Measurements from ENCODE around the gene TBC1D22B. TPM values are rescaled to one million over a fixed set of nuclear protein-coding genes. Genes with fewer than 3 reads are reported as not detected.

Gene TBC1D22B, protein sequence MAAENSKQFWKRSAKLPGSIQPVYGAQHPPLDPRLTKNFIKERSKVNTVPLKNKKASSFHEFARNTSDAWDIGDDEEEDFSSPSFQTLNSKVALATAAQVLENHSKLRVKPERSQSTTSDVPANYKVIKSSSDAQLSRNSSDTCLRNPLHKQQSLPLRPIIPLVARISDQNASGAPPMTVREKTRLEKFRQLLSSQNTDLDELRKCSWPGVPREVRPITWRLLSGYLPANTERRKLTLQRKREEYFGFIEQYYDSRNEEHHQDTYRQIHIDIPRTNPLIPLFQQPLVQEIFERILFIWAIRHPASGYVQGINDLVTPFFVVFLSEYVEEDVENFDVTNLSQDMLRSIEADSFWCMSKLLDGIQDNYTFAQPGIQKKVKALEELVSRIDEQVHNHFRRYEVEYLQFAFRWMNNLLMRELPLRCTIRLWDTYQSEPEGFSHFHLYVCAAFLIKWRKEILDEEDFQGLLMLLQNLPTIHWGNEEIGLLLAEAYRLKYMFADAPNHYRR
- total RNA-seq: 10 to 100 TPM; 13.0 to 13.5 (median 13.2) TPM

GRCh38 chr6:37257634-37258404 is at the start of gene TBC1D22B, which contains the start of gene TMEM217:
TSS of gene TBC1D22B (plus strand) at chr6:37257772. CDS start at chr6:37257918, 146 bp downstream.
TSS of gene TMEM217 (minus strand) at chr6:37258144. CDS start at chr6:37219030, 39,114 bp downstream.
- peak; percentile 97 to 99 for ATAC-seq
- Mint-ChIP-seq H3K4me1 (ENCODE audit: low read depth) (peaks cover 46% of the 10 kb centered on the region), H3K4me3 (peak within 1 kb of the TSS; percentile 95), H3K9me3 (no peaks in the 10 kb centered on the region), H3K36me3 (ENCODE audit: insufficient read depth) (no peaks in the 10 kb centered on the region), H3K27me3 (ENCODE audit: low read depth) (no peaks in the 10 kb centered on the region)
- peak; percentile 93 for DNase-seq

DNA sequence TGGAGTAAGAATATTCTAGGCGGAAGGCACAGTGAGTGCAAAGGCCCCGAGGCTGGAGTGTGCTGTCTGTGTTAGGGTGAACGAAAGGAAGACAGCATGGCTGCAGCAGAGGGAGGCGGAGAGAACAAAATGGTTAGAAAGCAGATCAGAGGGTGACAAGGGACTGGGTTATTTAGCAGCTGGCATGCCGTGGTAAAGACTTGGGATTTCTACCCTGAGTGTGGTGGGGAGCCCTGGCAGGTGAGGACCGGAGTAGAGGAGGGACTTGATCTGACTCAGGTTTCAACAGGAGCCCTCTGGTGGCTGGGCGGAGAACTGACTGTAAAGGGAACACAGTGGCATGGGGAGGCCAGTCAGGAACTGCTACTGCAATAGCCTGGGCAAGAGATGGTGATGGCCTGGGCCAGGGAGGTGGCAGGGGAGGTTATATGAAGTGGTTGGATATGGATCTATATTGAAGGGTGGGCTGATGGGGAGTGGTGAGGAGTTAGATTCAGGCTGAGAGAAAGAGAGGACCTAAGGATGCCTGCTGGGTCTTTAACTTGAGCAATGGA is 49.6 kb upstream of the TBC1D22B start:
- Mint-ChIP-seq H3K4me3 (no peak overlapping the region), H3K9me3 (no peaks in the 10 kb centered on the region), H3K36me3 (ENCODE audit: insufficient read depth) (no peaks in the 10 kb centered on the region), H3K27me3 (ENCODE audit: low read depth) (no peaks in the 10 kb centered on the region), H3K4me1 (ENCODE audit: low read depth) (peaks cover 64% of the 10 kb centered on the region)
- DNase-seq: peak; percentile 90
- ATAC-seq: peak; percentile 75 to 77

- Mint-ChIP-seq H3K27me3 (ENCODE audit: low read depth) (no peaks in the 10 kb centered on the region), H3K36me3 (ENCODE audit: insufficient read depth) (no peaks in the 10 kb centered on the region), H3K4me1 (ENCODE audit: low read depth) (peaks cover 56% of the 10 kb centered on the region), H3K4me3 (no peak overlapping the region), H3K9me3 (no peaks in the 10 kb centered on the region)
- no peak for DNase-seq
- ATAC-seq: no peak
Measured at GRCh38 chr6:37208793-37209192, 48.8 kb upstream of the TBC1D22B start.

DNA sequence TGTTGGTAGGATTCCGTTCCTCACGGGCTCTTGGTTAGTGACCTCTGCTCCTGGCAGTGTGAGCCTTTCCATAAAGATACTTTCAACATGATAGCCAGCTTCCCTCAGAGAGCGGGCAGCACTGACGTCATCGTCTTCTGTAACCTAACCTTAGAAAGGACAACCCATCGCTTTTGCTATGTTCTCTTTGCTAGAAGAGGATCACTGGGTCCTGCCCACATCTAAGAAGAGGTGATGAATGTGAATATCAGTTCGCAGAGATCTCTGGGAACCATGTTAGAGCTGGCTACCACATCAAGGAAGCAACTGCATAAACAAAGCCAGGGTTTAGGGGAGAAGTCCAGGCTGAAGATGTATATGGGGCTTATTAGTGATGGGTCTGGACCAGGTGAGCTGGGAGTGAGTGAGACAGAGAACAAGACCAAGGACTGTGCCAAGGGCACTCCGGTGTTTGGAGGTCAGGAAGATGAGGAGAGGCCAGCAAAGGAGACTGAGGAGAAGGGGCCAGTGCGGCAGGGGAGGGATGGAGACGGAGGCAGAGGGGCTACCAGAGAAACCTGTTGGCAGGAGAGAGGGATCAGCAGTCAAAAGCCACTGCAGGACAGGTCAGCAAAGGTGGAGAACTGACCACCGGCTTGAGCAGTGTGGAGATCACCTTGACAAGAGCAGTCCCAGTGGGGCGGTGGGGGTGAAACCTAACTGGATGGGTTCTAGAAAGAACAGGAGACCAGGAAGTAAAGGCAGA is 47.9 kb upstream of the TBC1D22B start:
- peak overlapping the region; percentile 35 for H3K4me3 Mint-ChIP-seq
- no peaks in the 10 kb centered on the region for H3K27me3 Mint-ChIP-seq (ENCODE audit: low read depth)
- ATAC-seq (peak; percentile 46 to 47), DNase-seq (peak; percentile 42)
- no peaks in the 10 kb centered on the region for H3K36me3 Mint-ChIP-seq (ENCODE audit: insufficient read depth)
- peaks cover 50% of the 10 kb centered on the region for H3K4me1 Mint-ChIP-seq (ENCODE audit: low read depth)
- H3K9me3 Mint-ChIP-seq: no peaks in the 10 kb centered on the region

- Mint-ChIP-seq H3K4me3 (no peak overlapping the region), H3K36me3 (ENCODE audit: insufficient read depth) (no peaks in the 10 kb centered on the region), H3K4me1 (ENCODE audit: low read depth) (peaks cover 46% of the 10 kb centered on the region), H3K9me3 (no peaks in the 10 kb centered on the region), H3K27me3 (ENCODE audit: low read depth) (no peaks in the 10 kb centered on the region)
- peak; percentile 64 for ATAC-seq
- peak; percentile 78 for DNase-seq
Measured at GRCh38 chr6:37210313-37210968, 47.1 kb upstream of the TBC1D22B start.

DNA sequence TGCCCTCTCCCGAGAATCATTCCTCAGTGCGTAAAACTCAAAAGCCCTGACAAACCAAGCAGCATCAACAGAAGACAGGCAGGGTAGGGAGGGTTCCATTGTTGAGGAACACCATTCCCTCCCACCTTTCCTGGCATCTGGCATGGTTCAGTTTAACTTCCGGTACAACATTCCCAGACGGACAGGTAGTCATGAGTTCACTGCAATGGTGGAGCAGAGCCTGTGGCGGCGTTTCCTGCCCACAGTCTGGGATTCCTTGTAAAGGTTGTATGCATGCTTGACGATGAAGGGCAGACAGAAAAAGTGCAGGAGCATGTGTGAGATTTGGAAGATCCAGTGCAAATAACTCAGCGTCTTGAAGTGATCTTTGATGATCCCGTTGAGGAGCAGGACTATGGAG is 45.3 kb upstream of the TBC1D22B start:
- ATAC-seq (no peak), DNase-seq (no peak)
- Mint-ChIP-seq H3K4me3 (no peak overlapping the region), H3K9me3 (no peaks in the 10 kb centered on the region), H3K4me1 (ENCODE audit: low read depth) (peaks cover 30% of the 10 kb centered on the region), H3K27me3 (ENCODE audit: low read depth) (no peaks in the 10 kb centered on the region), H3K36me3 (ENCODE audit: insufficient read depth) (no peaks in the 10 kb centered on the region)

DNA sequence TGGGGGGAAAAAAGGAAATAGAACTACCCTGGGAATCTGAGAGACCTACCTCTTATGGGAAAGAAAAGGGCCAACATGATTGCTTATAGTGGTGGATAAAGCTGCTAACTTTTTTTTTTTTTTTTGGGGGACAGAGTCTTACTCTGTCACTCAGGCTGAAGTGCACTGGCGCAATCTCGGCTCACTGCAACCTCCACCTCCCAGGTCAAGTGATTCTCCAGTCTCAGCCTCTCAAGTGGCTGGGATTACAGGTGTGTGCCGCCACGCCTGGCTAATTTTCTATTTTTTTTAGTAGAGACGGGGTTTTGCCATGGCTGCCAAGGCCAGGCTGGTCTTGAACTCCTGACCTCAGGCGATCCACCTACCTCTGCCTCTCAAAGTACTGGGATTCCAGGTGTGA is 39.5 kb upstream of the TBC1D22B start:
- no peak for ATAC-seq
- no peaks in the 10 kb centered on the region for H3K36me3 Mint-ChIP-seq (ENCODE audit: insufficient read depth)

GRCh38 chr6:37218511-37218910 is 39.1 kb upstream of the TBC1D22B start:
- no peak for DNase-seq
- Mint-ChIP-seq H3K27me3 (ENCODE audit: low read depth) (no peaks in the 10 kb centered on the region), H3K4me1 (ENCODE audit: low read depth) (peaks cover 10% of the 10 kb centered on the region), H3K4me3 (no peak overlapping the region), H3K36me3 (ENCODE audit: insufficient read depth) (no peaks in the 10 kb centered on the region), H3K9me3 (no peaks in the 10 kb centered on the region)
- ATAC-seq: no peak

More for the DNA sequence above, 39.5 kb upstream of the TBC1D22B start:
- no peaks in the 10 kb centered on the region for H3K9me3 Mint-ChIP-seq
- no peak overlapping the region for H3K4me3 Mint-ChIP-seq
- H3K4me1 Mint-ChIP-seq (ENCODE audit: low read depth): peaks cover 9% of the 10 kb centered on the region
- no peaks in the 10 kb centered on the region for H3K27me3 Mint-ChIP-seq (ENCODE audit: low read depth)
- no peak for DNase-seq

DNA sequence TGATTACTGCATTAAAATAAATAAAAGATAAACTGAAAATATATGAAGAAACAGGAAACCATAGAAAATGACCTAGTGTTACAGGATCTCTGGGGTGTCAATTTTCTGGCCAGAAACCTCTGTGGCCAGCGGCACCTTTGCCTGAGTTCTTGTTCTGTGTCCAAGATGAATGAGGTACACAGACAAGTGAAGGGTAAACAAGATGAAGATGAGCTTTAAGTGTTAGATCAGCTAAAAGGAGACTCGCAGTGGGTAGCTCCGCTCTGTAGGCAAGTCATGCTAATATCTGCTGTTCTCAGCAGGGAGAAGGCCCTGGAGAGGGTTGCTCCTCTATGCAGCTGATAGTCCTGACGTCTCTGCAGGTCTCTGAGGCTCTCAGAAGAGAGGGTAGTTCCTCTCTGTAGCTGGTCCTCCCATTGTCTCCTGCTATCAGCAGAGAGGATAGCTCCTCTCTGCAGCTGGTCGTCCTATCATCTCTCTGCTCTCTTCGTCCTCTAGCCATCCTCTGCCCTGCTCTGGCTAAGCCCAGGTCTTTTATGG is 35.9 kb upstream of the TBC1D22B start:
- Mint-ChIP-seq H3K9me3 (no peaks in the 10 kb centered on the region), H3K4me3 (peak overlapping the region; percentile 75), H3K36me3 (ENCODE audit: insufficient read depth) (no peaks in the 10 kb centered on the region), H3K4me1 (ENCODE audit: low read depth) (peaks cover 10% of the 10 kb centered on the region), H3K27me3 (ENCODE audit: low read depth) (no peaks in the 10 kb centered on the region)
- DNase-seq (no peak), ATAC-seq (no peak)

DNA sequence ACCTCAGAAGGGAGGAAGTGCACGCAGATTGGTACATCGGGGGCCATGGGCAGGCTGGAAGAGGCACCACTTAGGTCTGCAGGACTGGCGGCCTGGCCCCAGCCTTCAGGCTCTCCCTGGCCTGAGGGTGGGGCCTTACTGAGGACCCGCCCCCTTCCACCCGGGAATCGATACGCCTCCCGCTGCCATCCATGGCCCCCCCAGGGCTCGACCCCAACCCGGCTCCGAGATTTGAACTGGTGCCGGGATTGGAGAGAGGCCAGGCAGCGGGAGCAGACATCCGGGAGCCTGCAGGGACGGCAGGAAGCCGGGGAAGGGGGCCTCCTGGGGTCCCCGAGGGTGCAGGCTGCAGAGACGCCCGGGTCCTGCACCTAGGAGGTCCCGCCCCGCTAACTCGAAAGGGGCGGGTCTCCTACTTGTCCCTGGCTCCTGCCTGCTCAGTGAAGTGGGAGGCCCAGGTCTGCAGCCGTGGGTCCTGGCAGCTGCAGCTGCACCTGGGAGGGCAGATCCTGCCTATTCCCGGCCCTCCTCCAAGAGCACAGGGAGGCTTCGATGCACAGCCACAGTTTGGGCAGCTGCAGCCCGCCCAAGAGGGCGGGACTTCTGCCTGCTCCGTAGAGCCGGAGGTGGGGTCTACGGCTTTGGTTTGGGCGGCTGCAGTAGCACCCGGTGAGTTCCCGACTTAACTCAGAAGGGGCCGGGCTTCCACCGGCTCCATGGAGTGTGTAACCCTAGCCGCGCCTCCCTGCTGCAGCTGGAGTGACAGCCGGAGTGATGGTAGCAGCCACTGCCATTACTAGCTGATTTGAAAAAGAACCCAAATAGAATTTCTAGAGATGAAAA is 35.2 kb upstream of the TBC1D22B start:
- DNase-seq (peak; percentile 55), ATAC-seq (peak; percentile 99)

DNA sequence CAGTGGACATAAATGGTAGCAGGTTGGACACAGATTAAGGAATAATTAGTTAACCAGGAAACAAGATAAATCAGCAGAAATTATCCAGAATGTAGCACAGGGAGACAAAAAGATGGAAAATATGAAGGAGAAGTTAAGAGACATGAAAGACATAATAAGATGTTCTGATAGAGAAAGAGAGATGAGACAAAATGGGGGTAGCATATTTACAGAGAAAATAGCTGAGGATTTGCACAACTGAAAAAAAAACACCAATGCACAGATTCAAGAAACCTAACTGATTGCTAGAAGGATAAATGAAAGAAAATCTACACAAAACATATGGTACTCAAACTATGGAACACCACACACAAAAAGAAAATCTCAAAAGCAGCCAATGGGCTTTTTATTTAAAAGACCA is 34.6 kb upstream of the TBC1D22B start:
- Mint-ChIP-seq H3K4me1 (ENCODE audit: low read depth) (peaks cover 10% of the 10 kb centered on the region), H3K27me3 (ENCODE audit: low read depth) (no peaks in the 10 kb centered on the region), H3K9me3 (no peaks in the 10 kb centered on the region)

More for the DNA sequence above, 35.2 kb upstream of the TBC1D22B start:
- Mint-ChIP-seq H3K27me3 (ENCODE audit: low read depth) (no peaks in the 10 kb centered on the region), H3K4me1 (ENCODE audit: low read depth) (peaks cover 10% of the 10 kb centered on the region), H3K36me3 (ENCODE audit: insufficient read depth) (no peaks in the 10 kb centered on the region), H3K9me3 (no peaks in the 10 kb centered on the region), H3K4me3 (peak overlapping the region; percentile 75)

GRCh38 chr6:37225350-37226169 is 32.0 kb upstream of the TBC1D22B start:
- Mint-ChIP-seq H3K36me3 (ENCODE audit: insufficient read depth) (no peaks in the 10 kb centered on the region), H3K9me3 (no peaks in the 10 kb centered on the region), H3K27me3 (ENCODE audit: low read depth) (no peaks in the 10 kb centered on the region), H3K4me1 (ENCODE audit: low read depth) (peaks cover 13% of the 10 kb centered on the region), H3K4me3 (no peak overlapping the region)
- ATAC-seq (no peak), DNase-seq (no peak)

More for the DNA sequence above, 34.6 kb upstream of the TBC1D22B start:
- DNase-seq: no peak
- ATAC-seq: no peak
- no peaks in the 10 kb centered on the region for H3K36me3 Mint-ChIP-seq (ENCODE audit: insufficient read depth)
- H3K4me3 Mint-ChIP-seq: peak overlapping the region; percentile 75
